ENCODE measurements around the gene AGBL1.

- TF ChIP-seq CTCF (IDR thresholded peaks at IDR 0.05; ENCODE audit: borderline replicate concordance, extremely low read depth, low read length, poor library complexity, severe bottlenecking) (no peak), EZH2 (IDR thresholded peaks at IDR 0.05; ENCODE audit: borderline replicate concordance, low read depth, low read length, severe bottlenecking) (no peak)
Observed at GRCh38 chr15:86661580-86661979, 581.9 kb downstream of the AGBL1 start.

All from DND-41 (cell line).